Measurements from ENCODE around the gene ZBTB1. TPM values are rescaled to one million over a fixed set of nuclear protein-coding genes. Genes with fewer than 3 reads are reported as not detected.

ZBTB1 gene, protein sequence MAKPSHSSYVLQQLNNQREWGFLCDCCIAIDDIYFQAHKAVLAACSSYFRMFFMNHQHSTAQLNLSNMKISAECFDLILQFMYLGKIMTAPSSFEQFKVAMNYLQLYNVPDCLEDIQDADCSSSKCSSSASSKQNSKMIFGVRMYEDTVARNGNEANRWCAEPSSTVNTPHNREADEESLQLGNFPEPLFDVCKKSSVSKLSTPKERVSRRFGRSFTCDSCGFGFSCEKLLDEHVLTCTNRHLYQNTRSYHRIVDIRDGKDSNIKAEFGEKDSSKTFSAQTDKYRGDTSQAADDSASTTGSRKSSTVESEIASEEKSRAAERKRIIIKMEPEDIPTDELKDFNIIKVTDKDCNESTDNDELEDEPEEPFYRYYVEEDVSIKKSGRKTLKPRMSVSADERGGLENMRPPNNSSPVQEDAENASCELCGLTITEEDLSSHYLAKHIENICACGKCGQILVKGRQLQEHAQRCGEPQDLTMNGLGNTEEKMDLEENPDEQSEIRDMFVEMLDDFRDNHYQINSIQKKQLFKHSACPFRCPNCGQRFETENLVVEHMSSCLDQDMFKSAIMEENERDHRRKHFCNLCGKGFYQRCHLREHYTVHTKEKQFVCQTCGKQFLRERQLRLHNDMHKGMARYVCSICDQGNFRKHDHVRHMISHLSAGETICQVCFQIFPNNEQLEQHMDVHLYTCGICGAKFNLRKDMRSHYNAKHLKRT
- 10 to 100 TPM; 46.3 to 64.8 (median 62.4) TPM for total RNA-seq

GRCh38 chr14:64504310-64504896, at the start of gene ZBTB1:
ZBTB1 (plus strand) TSS chr14:64504770; CDS start chr14:64521505, 16,735 bp downstream.
- TF ChIP-seq, protein P1, sequence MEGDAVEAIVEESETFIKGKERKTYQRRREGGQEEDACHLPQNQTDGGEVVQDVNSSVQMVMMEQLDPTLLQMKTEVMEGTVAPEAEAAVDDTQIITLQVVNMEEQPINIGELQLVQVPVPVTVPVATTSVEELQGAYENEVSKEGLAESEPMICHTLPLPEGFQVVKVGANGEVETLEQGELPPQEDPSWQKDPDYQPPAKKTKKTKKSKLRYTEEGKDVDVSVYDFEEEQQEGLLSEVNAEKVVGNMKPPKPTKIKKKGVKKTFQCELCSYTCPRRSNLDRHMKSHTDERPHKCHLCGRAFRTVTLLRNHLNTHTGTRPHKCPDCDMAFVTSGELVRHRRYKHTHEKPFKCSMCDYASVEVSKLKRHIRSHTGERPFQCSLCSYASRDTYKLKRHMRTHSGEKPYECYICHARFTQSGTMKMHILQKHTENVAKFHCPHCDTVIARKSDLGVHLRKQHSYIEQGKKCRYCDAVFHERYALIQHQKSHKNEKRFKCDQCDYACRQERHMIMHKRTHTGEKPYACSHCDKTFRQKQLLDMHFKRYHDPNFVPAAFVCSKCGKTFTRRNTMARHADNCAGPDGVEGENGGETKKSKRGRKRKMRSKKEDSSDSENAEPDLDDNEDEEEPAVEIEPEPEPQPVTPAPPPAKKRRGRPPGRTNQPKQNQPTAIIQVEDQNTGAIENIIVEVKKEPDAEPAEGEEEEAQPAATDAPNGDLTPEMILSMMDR (IDR thresholded peaks at IDR 0.05; ENCODE audit: low read depth): no peak

GRCh38 chr14:64459405-64460136, 45.0 kb upstream of the ZBTB1 start:
- TF ChIP-seq, protein P1 (IDR thresholded peaks at IDR 0.05; ENCODE audit: low read depth): no peak

DNA sequence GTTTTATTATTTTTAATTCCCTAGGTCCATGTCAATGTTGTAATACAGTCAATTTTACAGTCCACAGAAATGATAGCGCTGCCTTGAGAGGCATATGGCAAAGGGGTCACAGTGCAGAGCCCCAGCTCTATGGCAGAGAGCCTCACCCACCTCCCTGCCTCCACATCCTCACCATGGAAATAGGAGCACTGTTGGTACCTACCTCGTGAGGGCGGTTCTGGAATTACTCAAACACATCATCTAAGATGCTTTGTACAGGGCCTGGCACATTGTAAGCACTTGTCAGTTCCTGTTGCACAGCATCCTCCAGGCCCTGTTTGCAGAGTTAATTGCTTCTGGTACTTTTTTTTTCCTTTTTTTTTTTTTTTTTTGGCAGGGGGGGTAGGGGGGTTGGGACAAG, 43.3 kb upstream of the ZBTB1 start:
- TF ChIP-seq, protein P1 (IDR thresholded peaks at IDR 0.05; ENCODE audit: low read depth): no peak

- TF ChIP-seq, protein P1 (IDR thresholded peaks at IDR 0.05; ENCODE audit: low read depth): no peak
Observed at GRCh38 chr14:64463195-64463594, 41.4 kb upstream of the ZBTB1 start.

DNA sequence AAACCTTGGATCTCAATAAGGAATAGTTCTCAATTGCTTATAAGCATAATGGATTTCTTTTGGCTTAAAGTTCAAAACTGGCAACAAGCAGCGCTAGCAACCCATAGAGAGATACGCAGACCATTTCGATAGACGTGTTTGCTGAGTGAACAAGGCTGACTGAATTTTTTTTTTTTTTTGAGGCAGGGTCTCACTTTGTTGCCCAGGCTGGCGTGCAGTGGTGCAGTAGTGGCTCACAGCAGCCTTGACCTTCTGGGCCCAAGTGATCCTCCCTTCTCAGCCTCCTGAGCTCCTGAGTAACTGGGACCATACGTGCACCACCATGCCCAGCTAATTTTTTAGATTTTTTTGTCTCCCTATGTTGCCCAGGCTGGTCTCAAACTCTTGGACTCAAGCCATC, 40.7 kb upstream of the ZBTB1 start:
- TF ChIP-seq, protein P1 (IDR thresholded peaks at IDR 0.05; ENCODE audit: low read depth): no peak

DNA sequence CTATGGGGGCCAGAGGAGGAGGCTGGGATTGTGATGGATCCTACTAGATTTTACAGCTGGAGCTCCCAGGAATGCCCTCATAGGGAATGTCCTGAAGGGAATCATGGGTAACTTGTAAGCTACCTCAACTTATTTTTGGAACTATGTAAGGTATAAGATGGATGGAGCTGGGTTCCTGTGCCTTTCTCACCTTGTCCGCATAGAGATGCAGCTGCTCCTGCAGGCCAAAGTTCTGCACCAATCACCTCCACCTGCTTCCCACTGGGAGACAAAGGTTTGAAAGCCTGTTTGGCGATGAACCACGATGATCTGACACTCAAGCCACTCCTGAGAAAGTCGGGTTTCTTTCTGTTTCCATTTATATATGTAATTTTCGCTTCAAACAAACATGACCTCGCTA, 39.9 kb upstream of the ZBTB1 start:
- TF ChIP-seq, protein P1 (IDR thresholded peaks at IDR 0.05; ENCODE audit: low read depth): no peak

All from subcutaneous adipose tissue (tissue), 4 donors.